Left ventricle myocardium inferior (tissue), 1 donor: ENCODE results near the gene CHCHD6. TPM values are rescaled to one million over a fixed set of nuclear protein-coding genes. Genes with fewer than 3 reads are reported as not detected.

ENCODE experiments used
- DNase-seq: peaks from one replicate; pipeline ENCODE4 v3.0.0-alpha.2; 2020
- H3K27ac ChIP-seq: fragments of 200-600 bp; replicated peaks from 2 replicates; pipeline ENCODE4 v1.8.0; 2021
- H3K27me3 ChIP-seq: fragments of 200-600 bp; 2 replicates; pipeline ENCODE4 v1.8.0; 2021; ENCODE audit warnings: low read depth
- H3K36me3 ChIP-seq: fragments of 200-600 bp; 2 replicates; pipeline ENCODE4 v1.8.0; 2021
- H3K4me1 ChIP-seq: fragments of 200-600 bp; 2 replicates; pipeline ENCODE4 v1.8.0; 2021
- H3K4me3 ChIP-seq: fragments of 200-600 bp; 2 replicates; pipeline ENCODE4 v1.8.0; 2021; ENCODE audit warnings: mild to moderate bottlenecking, moderate library complexity
- H3K9me3 ChIP-seq: fragments of 200-600 bp; replicated peaks from 2 replicates; pipeline ENCODE4 v1.8.0; 2021
- CTCF ChIP-seq: fragments of 200-600 bp; IDR thresholded peaks from 2 replicates; pipeline ENCODE4 v1.8.0; 2021; ENCODE audit warnings: antibody characterized with exemption, mild to moderate bottlenecking, borderline replicate concordance
- intact Hi-C: fragments of 100-400 bp; cut with micrococcal nuclease; formaldehyde crosslinking; loops from one replicate; pipeline ENCODE4 v1.11.0; 2022
- total RNA-seq: library from RNA; stranded (reverse); fragmentation: NEBNext Ultra II Directional; extraction: Animal tissue kit (Norgen Biotek cat#: 25700); gene quantifications from one replicate; pipeline ENCODE4 v1.2.1, GENCODE V29; 2021
- donor health status: DM: no; HTN: yes; CAD: no; lungs with severe emphysema.

Gene CHCHD6
- total RNA-seq, 1 donor from 2014 or later = 10.1 TPM

GRCh38 chr3:126696701-126697267, 7.3 kb upstream of the CHCHD6 start:
- Histone ChIP-seq H3K27ac (no peak overlapping the region), H3K27me3 (peaks cover 44% of the 10 kb centered on the region), H3K9me3 (no peaks in the 10 kb centered on the region), H3K4me1 (no peaks in the 10 kb centered on the region), H3K4me3 (no peak overlapping the region), H3K36me3 (no peaks in the 10 kb centered on the region)
- intact Hi-C loops = no loop called here
- no peak for TF ChIP-seq CTCF
- no peak for DNase-seq

GRCh38 chr3:126699011-126699410, 5.0 kb upstream of the CHCHD6 start:
- H3K27ac ChIP-seq = no peak overlapping the region
- no peaks in the 10 kb centered on the region for H3K36me3 ChIP-seq
- DNase-seq = no peak
- peaks cover 7% of the 10 kb centered on the region for H3K4me1 ChIP-seq
- H3K4me3 ChIP-seq = no peak overlapping the region
- no peaks in the 10 kb centered on the region for H3K9me3 ChIP-seq
- intact Hi-C loops = no loop called here
- peaks cover 34% of the 10 kb centered on the region for H3K27me3 ChIP-seq
- TF ChIP-seq CTCF = no peak

GRCh38 chr3:126704494-126705214, 614 bp downstream of the CHCHD6 start:
- no peak for TF ChIP-seq CTCF
- H3K9me3 ChIP-seq = no peaks in the 10 kb centered on the region
- peak overlapping the region; percentile 90 for H3K4me3 ChIP-seq
- no peaks in the 10 kb centered on the region for H3K36me3 ChIP-seq
- H3K27me3 ChIP-seq = peaks cover 8% of the 10 kb centered on the region
- peaks cover 26% of the 10 kb centered on the region for H3K4me1 ChIP-seq
- DNase-seq = no peak
- peak overlapping the region; percentile 47 for H3K27ac ChIP-seq
- intact Hi-C loops = no loop called here

- Histone ChIP-seq H3K27ac (no peak overlapping the region), H3K27me3 (no peaks in the 10 kb centered on the region), H3K4me3 (no peak overlapping the region), H3K9me3 (no peaks in the 10 kb centered on the region), H3K4me1 (peaks cover 26% of the 10 kb centered on the region), H3K36me3 (no peaks in the 10 kb centered on the region)
- TF ChIP-seq CTCF = no peak
- intact Hi-C loops = no loop called here
- DNase-seq = no peak
These were observed 2.6 kb downstream of the CHCHD6 start for GRCh38 chr3:126706631-126707030.

GRCh38 chr3:126711121-126711760, 7.2 kb downstream of the CHCHD6 start:
- intact Hi-C loops = no loop called here
- TF ChIP-seq CTCF = no peak
- no peak overlapping the region for H3K4me3 ChIP-seq
- no peak overlapping the region for H3K27ac ChIP-seq
- H3K4me1 ChIP-seq = no peaks in the 10 kb centered on the region
- H3K9me3 ChIP-seq = no peaks in the 10 kb centered on the region
- DNase-seq = no peak
- H3K27me3 ChIP-seq = no peaks in the 10 kb centered on the region
- no peaks in the 10 kb centered on the region for H3K36me3 ChIP-seq
